ENCODE results near the gene RAB11FIP4.
A peak's percentile ranks its signal among the peaks of the same experiment; 100 is the strongest.

RAB11FIP4 gene

GRCh38 chr17:31573861-31574260, 182.4 kb downstream of the RAB11FIP4 start:
- DNase-seq, result no peak

GRCh38 chr17:31574458-31574857, 183.0 kb downstream of the RAB11FIP4 start:
- DNase-seq, result no peak

- no peak for DNase-seq
These were observed 183.6 kb downstream of the RAB11FIP4 start for GRCh38 chr17:31575043-31575442.

GRCh38 chr17:31579265-31579664, 187.8 kb downstream of the RAB11FIP4 start:
- DNase-seq, result no peak

- no peak for DNase-seq
These were observed 188.8 kb downstream of the RAB11FIP4 start for GRCh38 chr17:31580316-31580705.

GRCh38 chr17:31580706-31581490, 189.4 kb downstream of the RAB11FIP4 start:
- peak in 1 of 2 donors; percentile 61 for DNase-seq

GRCh38 chr17:31581491-31581890, 190.0 kb downstream of the RAB11FIP4 start:
- no peak for DNase-seq

GRCh38 chr17:31582151-31582907, 190.9 kb downstream of the RAB11FIP4 start:
- peak in 1 of 2 donors; percentile 35 for DNase-seq

- DNase-seq, result no peak
These were observed 192.4 kb downstream of the RAB11FIP4 start for GRCh38 chr17:31583772-31584356.

GRCh38 chr17:31584438-31585279, 193.2 kb downstream of the RAB11FIP4 start:
- DNase-seq, result no peak

- DNase-seq, result no peak
These were observed 193.8 kb downstream of the RAB11FIP4 start for GRCh38 chr17:31585280-31585630.

GRCh38 chr17:31586946-31587345, 195.5 kb downstream of the RAB11FIP4 start:
- no peak for DNase-seq

GRCh38 chr17:31587462-31587861, 196.0 kb downstream of the RAB11FIP4 start:
- no peak for DNase-seq
